NB4 (cell line): ENCODE measurements around the gene CCL4.

ENCODE experiments used
- CTCF ChIP-seq: IDR thresholded peaks from one replicate; pipeline ENCODE4 v1.5.1; 2012; ENCODE audit warnings: low read depth, low read length
- MYC ChIP-seq: IDR thresholded peaks from 2 replicates; pipeline ENCODE4 v1.6.1; 2011; ENCODE audit warnings: low read depth, low read length
- POLR2A ChIP-seq: IDR thresholded peaks from 2 replicates; pipeline ENCODE4 v1.6.1; 2011; ENCODE audit warnings: mild to moderate bottlenecking; ENCODE audit not compliant: insufficient read length; ENCODE audit errors: extremely low read depth
- TF ChIP-seq, protein P1 (sequence below): IDR thresholded peaks from 2 replicates; pipeline ENCODE4 v1.6.1; 2011; ENCODE audit warnings: low read depth, low read length

DNA sequence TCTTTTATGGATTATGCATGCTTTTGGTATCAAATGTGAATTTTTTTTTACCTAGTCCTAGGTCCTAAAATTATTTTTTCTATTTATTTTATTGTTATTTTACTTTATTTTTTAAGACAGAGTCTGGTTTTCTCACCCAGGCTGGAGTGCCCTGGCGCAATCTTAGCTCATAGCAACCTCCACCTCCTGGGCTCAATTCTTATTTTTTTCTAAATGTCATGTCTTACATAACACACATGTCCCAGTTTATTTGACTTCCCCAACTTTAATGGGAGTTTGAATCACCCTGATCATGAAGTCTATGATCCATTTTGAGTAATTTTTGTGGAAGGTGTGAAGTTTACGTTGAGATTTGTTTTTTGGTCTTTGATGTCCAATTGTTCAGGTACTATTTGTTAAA lies 42.8 kb upstream of the CCL4 start:
- TF ChIP-seq CTCF (no peak), POLR2A (no peak), MYC (no peak)
- TF ChIP-seq, protein P1, sequence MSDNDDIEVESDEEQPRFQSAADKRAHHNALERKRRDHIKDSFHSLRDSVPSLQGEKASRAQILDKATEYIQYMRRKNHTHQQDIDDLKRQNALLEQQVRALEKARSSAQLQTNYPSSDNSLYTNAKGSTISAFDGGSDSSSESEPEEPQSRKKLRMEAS = no peak
